GM21737 (cell line): Measurements from ENCODE around the gene GPATCH1.
"Not testable (repeated sequence)": the region's sequence is repeated elsewhere in the genome, so short reads cannot be mapped to it uniquely, and the experiment has no call there.

Source experiments
- ATAC-seq: cut with Tn5 transposase; IDR thresholded peaks from one replicate; pipeline ENCODE4 v1.9.1; 2021; ENCODE audit warnings: mild to moderate bottlenecking, moderate library complexity; ENCODE audit not compliant: unreplicated experiment

Gene GPATCH1

GRCh38 chr19:33111587-33111986 lies 30.6 kb downstream of the GPATCH1 start:
- ATAC-seq, result no peak

- no peak for ATAC-seq
Observed at GRCh38 chr19:33114312-33114711, 33.3 kb downstream of the GPATCH1 start.

GRCh38 chr19:33117501-33117900 lies 36.5 kb downstream of the GPATCH1 start:
- ATAC-seq, result no peak

- ATAC-seq, result no peak
Observed at GRCh38 chr19:33118643-33119042, 37.7 kb downstream of the GPATCH1 start.

GRCh38 chr19:33124207-33125098 lies 43.5 kb downstream of the GPATCH1 start:
- no peak for ATAC-seq

- ATAC-seq, result no peak
Observed at GRCh38 chr19:33125929-33126388, 45.0 kb downstream of the GPATCH1 start.

GRCh38 chr19:33126712-33127111 lies 45.7 kb downstream of the GPATCH1 start:
- not testable (repeated sequence) for ATAC-seq

GRCh38 chr19:33129901-33130300 lies 48.9 kb downstream of the GPATCH1 start:
- ATAC-seq, result no peak

GRCh38 chr19:33130433-33130832 lies 49.5 kb downstream of the GPATCH1 start:
- no peak for ATAC-seq

- ATAC-seq, result no peak
Observed at GRCh38 chr19:33132021-33132420, 51.0 kb downstream of the GPATCH1 start, which contains the start of gene WDR88. Gene WDR88, plus strand, starts transcription at chr19:33132114. Its CDS starts 56 bp downstream, at chr19:33132170.

GRCh38 chr19:33132425-33132824 lies 51.4 kb downstream of the GPATCH1 start:
- ATAC-seq, result no peak

- no peak for ATAC-seq
Observed at GRCh38 chr19:33133438-33134031, 52.6 kb downstream of the GPATCH1 start.

- no peak for ATAC-seq
Observed at GRCh38 chr19:33134571-33135041, 53.6 kb downstream of the GPATCH1 start.

- no peak for ATAC-seq
Observed at GRCh38 chr19:33139165-33139564, 58.2 kb downstream of the GPATCH1 start.

GRCh38 chr19:33143897-33144405 lies 63.0 kb downstream of the GPATCH1 start:
- ATAC-seq, result peak; percentile 60

GRCh38 chr19:33146209-33146608 lies 65.2 kb downstream of the GPATCH1 start:
- no peak for ATAC-seq

- no peak for ATAC-seq
Observed at GRCh38 chr19:33147538-33147937, 66.6 kb downstream of the GPATCH1 start.

GRCh38 chr19:33150852-33151518 lies 70.0 kb downstream of the GPATCH1 start:
- ATAC-seq, result no peak

GRCh38 chr19:33152176-33152575 lies 71.2 kb downstream of the GPATCH1 start:
- no peak for ATAC-seq

GRCh38 chr19:33152625-33153024 lies 71.6 kb downstream of the GPATCH1 start:
- not testable (repeated sequence) for ATAC-seq

- ATAC-seq, result not testable (repeated sequence)
Observed at GRCh38 chr19:33154313-33154712, 73.3 kb downstream of the GPATCH1 start.
